K562 (cell line): ENCODE measurements around the gene YBEY. TPM values are rescaled to one million over a fixed set of nuclear protein-coding genes. Genes with fewer than 3 reads are reported as not detected.

Experiments
- CBFA2T3 ChIP-seq: fragments of 450-650 bp; IDR thresholded peaks from 2 replicates; pipeline ENCODE4 v1.6.1; 2017
- CEBPB ChIP-seq: fragments of 450-650 bp; IDR thresholded peaks from 2 replicates; pipeline ENCODE4 v1.6.1; 2016; ENCODE audit warnings: missing genetic modification characterization, missing compliant biosample characterization
- ETV1 ChIP-seq: fragments of 450-650 bp; conservative IDR thresholded peaks from 2 replicates; pipeline ENCODE4 v1.6.1; 2016; ENCODE audit warnings: missing genetic modification characterization, control low read depth, low read depth, missing compliant biosample characterization
- HNRNPL ChIP-seq: fragments of 200-400 bp; formaldehyde crosslinking; IDR thresholded peaks from 2 replicates; pipeline ENCODE4 v1.6.1; 2017; ENCODE audit warnings: low read depth, mild to moderate bottlenecking, low read length
- JUNB ChIP-seq: fragments of 450-650 bp; formaldehyde crosslinking; conservative IDR thresholded peaks from 2 replicates; pipeline ENCODE4 v1.4.0; 2020; ENCODE audit warnings: mild to moderate bottlenecking
- MAFF ChIP-seq: IDR thresholded peaks from 2 replicates; pipeline ENCODE4 v1.6.1; 2012; ENCODE audit warnings: low read length, improper control_type of control experiment
- MBD2 ChIP-seq: sonication (generic); IDR thresholded peaks from 2 replicates; pipeline ENCODE4 v1.6.1; 2016; ENCODE audit warnings: low read depth, borderline replicate concordance
- NCOA1 ChIP-seq: fragments of 450-650 bp; IDR thresholded peaks from 2 replicates; pipeline ENCODE4 v1.6.1; 2016; ENCODE audit warnings: low read depth
- SAFB2 ChIP-seq: fragments of 200-400 bp; formaldehyde crosslinking; IDR thresholded peaks from 2 replicates; pipeline ENCODE4 v1.6.1; 2018; ENCODE audit warnings: borderline replicate concordance, low read length, low read depth, moderate library complexity; ENCODE audit not compliant: severe bottlenecking
- ZBTB8A ChIP-seq: fragments of 450-650 bp; IDR thresholded peaks from 2 replicates; pipeline ENCODE4 v1.6.1; 2018; ENCODE audit warnings: mild to moderate bottlenecking, moderate library complexity; ENCODE audit not compliant: partially characterized antibody
- ZC3H8 ChIP-seq: fragments of 450-650 bp; IDR thresholded peaks from 2 replicates; pipeline ENCODE4 v1.6.1; 2017
- ZNF324 ChIP-seq: fragments of 250-450 bp; sonication (Bioruptor Pico); IDR thresholded peaks from 2 replicates; pipeline ENCODE4 v1.4.0; 2020; ENCODE audit warnings: mild to moderate bottlenecking
- ZNF589 ChIP-seq: fragments of 200-800 bp; sonication (Bioruptor generic); IDR thresholded peaks from 2 replicates; pipeline ENCODE4 v1.6.1; 2016; ENCODE audit warnings: low read depth, missing genetic modification characterization, missing compliant biosample characterization
- ZNF76 ChIP-seq: fragments of 250-450 bp; sonication (Bioruptor Pico); IDR thresholded peaks from 2 replicates; pipeline ENCODE4 v1.4.0; 2020; ENCODE audit warnings: mild to moderate bottlenecking, moderate library complexity, borderline replicate concordance
- polyA plus RNA-seq, 8 experiments: library from polyadenylated mRNA; depleted of rRNA in 4 of 8; stranded (reverse) in 5 of 8; unstranded in 3 of 8; fragments of >200 nt; fragmentation: Nextera tagmentation in 2 of 8; fragmentation: Illumina TruSeq in 1 of 8; extraction: Ambion mirVana in 2 of 8; extraction: Trizol in 1 of 8; gene quantifications; 2 replicates each; pipeline versions ENCODE4 v1.2.1 to v1.2.3, GENCODE V29; 2011 to 2014; ENCODE audit warnings: inconsistent platforms in 1 of 8, missing spikeins in 1 of 8
- total RNA-seq, 7 experiments: library from RNA; depleted of rRNA in 6 of 7; stranded (reverse); fragments of >200 nt in 6 of 7; fragmentation: Illumina TruSeq in 2 of 7; extraction: Trizol in 2 of 7; gene quantifications; 2 replicates each; pipeline versions ENCODE4 v1.2.1 to v1.2.3, GENCODE V29; 2011 to 2021; ENCODE audit warnings: low replicate concordance in 1 of 7
- TF ChIP-seq, protein P1 (sequence below): sonication (generic); formaldehyde crosslinking; IDR thresholded peaks from 2 replicates; pipeline ENCODE4 v1.8.0; 2023; ENCODE audit warnings: mild to moderate bottlenecking, missing genetic modification reagents
- TF ChIP-seq, protein P2 (sequence below): fragments of 250-450 bp; sonication (Bioruptor Pico); IDR thresholded peaks from 2 replicates; pipeline ENCODE4 v1.8.0; 2022; ENCODE audit warnings: moderate library complexity, mild to moderate bottlenecking, inconsistent platforms
- TF ChIP-seq, protein P3 (sequence below), 2 experiments: fragments of 450-650 bp in 1 of 2; sonication (generic) in 1 of 2; formaldehyde crosslinking in 1 of 2; IDR thresholded peaks in 1 of 2; conservative IDR thresholded peaks in 1 of 2; 2 replicates each; pipeline versions ENCODE4 v1.6.1 to v1.8.1; 2016 to 2023; ENCODE audit warnings: mild to moderate bottlenecking in 2 of 2, moderate library complexity in 2 of 2, inconsistent platforms in 1 of 2, missing genetic modification reagents in 1 of 2
- TF ChIP-seq, protein P4 (sequence below): sonication (generic); formaldehyde crosslinking; IDR thresholded peaks from 2 replicates; pipeline ENCODE4 v1.8.0; 2022; ENCODE audit warnings: mild to moderate bottlenecking, missing genetic modification reagents

The YBEY gene
- total and polyA plus RNA-seq, 9 of the 15 experiments (the other 6 are each of a cell fraction or from before 2014, with no cell fraction given) = 6.4 to 28.0 (median 12.4) TPM

DNA sequence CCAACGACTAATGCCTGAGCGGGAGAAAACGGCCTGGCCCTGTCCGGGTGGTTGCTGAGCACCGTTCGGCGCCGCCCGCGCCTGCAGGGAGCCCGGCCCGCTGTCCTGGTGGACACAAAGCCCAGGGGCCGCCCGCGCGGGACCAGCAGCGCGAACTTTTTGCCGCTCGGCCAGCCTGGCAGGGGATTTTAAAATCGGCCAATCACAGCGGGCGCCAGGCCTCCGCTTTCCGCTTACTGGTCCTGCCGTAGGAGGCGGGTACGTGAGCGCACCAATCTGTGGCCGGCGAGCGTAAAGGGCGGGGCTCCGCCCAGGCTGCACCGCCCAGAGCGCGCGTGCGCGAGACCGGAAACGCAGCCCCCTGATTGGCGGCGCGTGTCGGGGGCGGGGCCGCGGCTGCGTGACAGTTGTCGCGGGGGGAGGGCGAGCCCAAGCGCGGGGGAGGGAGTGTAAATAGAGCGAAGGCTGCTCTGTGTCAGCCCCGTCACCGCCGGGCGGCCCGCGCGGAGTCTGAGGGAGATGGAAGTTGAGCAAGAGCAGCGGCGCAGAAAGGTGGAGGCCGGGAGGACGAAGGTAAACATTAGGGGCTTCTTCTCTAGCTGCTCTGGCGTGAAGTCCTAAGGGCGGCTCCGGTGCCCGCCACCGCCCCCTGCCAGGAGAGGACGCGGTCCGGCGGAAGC lies 37.7 kb downstream of the YBEY start, which contains the start of the genes C21orf58 and PCNT (continued):
- TF ChIP-seq SAFB2 (no peak), CEBPB (tag) (peak; percentile 68), HNRNPL (peak; percentile 60; the same call in 1 of the 2 replicates), MAFF (no peak), CBFA2T3 (no peak; the same call in 1 of the 2 replicates), ETV1 (tag) (peak; percentile 43), NCOA1 (peak; percentile 47; the same call in 1 of the 2 replicates), ZNF76 (CRISPR knock-in tag) (peak; percentile 88; the same call in 1 of the 2 replicates), ZBTB8A (no peak), MBD2 (peak; percentile 95), ZNF324 (no peak), JUNB (no peak), ZNF589 (CRISPR knock-in tag) (no peak), ZC3H8 (no peak)
- TF ChIP-seq, protein P1, sequence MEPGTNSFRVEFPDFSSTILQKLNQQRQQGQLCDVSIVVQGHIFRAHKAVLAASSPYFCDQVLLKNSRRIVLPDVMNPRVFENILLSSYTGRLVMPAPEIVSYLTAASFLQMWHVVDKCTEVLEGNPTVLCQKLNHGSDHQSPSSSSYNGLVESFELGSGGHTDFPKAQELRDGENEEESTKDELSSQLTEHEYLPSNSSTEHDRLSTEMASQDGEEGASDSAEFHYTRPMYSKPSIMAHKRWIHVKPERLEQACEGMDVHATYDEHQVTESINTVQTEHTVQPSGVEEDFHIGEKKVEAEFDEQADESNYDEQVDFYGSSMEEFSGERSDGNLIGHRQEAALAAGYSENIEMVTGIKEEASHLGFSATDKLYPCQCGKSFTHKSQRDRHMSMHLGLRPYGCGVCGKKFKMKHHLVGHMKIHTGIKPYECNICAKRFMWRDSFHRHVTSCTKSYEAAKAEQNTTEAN (CRISPR knock-in tag) = no peak
- TF ChIP-seq, protein P2, sequence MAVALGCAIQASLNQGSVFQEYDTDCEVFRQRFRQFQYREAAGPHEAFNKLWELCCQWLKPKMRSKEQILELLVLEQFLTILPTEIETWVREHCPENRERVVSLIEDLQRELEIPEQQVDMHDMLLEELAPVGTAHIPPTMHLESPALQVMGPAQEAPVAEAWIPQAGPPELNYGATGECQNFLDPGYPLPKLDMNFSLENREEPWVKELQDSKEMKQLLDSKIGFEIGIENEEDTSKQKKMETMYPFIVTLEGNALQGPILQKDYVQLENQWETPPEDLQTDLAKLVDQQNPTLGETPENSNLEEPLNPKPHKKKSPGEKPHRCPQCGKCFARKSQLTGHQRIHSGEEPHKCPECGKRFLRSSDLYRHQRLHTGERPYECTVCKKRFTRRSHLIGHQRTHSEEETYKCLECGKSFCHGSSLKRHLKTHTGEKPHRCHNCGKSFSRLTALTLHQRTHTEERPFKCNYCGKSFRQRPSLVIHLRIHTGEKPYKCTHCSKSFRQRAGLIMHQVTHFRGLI (CRISPR knock-in tag) = no peak
- TF ChIP-seq, protein P3, sequence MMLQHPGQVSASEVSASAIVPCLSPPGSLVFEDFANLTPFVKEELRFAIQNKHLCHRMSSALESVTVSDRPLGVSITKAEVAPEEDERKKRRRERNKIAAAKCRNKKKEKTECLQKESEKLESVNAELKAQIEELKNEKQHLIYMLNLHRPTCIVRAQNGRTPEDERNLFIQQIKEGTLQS (IDR thresholded peaks at IDR 0.05) = no peak
- TF ChIP-seq, protein P3 (CRISPR knock-in tag; conservative IDR thresholded peaks at IDR 0.05) = peak; percentile 81; the same call in 1 of the 2 replicates
- TF ChIP-seq, protein P4, sequence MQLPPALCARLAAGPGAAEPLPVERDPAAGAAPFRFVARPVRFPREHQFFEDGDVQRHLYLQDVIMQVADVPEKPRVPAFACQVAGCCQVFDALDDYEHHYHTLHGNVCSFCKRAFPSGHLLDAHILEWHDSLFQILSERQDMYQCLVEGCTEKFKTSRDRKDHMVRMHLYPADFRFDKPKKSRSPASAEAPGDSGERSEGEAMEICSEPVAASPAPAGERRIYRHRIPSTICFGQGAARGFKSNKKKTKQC (CRISPR knock-in tag) = peak; percentile 62; the same call in 1 of the 2 replicates
